A673 (cell line): ENCODE measurements around the gene ARHGAP24.

Experiments used
- EZH2 ChIP-seq: fragments of 200-600 bp; sonication (generic); IDR thresholded peaks from 2 replicates; pipeline ENCODE4 v1.6.1; 2017; ENCODE audit warnings: borderline replicate concordance, low read depth, mild to moderate bottlenecking, mixed read lengths, antibody characterized with exemption, low read length; ENCODE audit not compliant: poor library complexity, severe bottlenecking
- TF ChIP-seq, protein P1 (sequence below): fragments of 300-800, 200-600 bp; sonication (generic); conservative IDR thresholded peaks from 2 replicates; pipeline ENCODE4 v1.5.1; 2017; ENCODE audit warnings: low read depth, mild to moderate bottlenecking, antibody characterized with exemption, low read length, moderate library complexity, mixed read lengths

DNA sequence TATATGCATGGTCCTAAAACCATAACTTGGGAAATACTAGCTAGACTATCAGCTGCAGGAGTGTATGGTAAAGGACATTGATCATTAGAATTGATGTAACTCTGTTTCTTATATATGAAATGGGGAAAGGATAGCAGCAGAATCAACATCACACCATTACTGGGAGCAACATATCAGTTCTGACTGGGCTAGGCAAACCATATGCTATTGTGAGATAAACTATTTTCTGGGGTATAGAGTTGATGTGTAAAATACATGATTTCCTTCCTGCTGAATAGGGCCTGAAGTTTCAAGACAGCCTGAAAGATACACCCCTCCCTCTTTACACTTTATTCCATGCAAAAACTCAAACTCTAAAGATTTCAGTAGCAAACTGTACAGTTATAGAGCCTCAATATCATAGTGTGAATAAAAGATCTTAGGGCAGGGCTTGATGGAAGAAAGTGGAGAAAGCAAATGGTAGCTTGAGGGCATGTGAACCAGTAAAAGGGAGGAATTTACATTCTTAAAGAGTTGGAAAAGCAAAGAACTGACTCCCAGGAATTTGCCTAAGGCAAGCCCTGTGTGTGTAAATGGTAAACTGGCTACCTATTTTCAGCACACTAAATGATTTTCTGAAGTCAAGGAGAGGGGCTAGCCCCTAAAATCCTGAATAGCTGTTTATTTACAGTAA lies 480.8 kb downstream of the ARHGAP24 start:
- TF ChIP-seq, protein P1, sequence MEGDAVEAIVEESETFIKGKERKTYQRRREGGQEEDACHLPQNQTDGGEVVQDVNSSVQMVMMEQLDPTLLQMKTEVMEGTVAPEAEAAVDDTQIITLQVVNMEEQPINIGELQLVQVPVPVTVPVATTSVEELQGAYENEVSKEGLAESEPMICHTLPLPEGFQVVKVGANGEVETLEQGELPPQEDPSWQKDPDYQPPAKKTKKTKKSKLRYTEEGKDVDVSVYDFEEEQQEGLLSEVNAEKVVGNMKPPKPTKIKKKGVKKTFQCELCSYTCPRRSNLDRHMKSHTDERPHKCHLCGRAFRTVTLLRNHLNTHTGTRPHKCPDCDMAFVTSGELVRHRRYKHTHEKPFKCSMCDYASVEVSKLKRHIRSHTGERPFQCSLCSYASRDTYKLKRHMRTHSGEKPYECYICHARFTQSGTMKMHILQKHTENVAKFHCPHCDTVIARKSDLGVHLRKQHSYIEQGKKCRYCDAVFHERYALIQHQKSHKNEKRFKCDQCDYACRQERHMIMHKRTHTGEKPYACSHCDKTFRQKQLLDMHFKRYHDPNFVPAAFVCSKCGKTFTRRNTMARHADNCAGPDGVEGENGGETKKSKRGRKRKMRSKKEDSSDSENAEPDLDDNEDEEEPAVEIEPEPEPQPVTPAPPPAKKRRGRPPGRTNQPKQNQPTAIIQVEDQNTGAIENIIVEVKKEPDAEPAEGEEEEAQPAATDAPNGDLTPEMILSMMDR: no peak
- no peak for TF ChIP-seq EZH2
